GM12892 (cell line): ENCODE measurements around the gene LRP11.

Source experiments
- POLR2A ChIP-seq: IDR thresholded peaks from 2 replicates; pipeline ENCODE4 v1.6.1; 2011; ENCODE audit warnings: low read depth, low read length, control low read depth
- POLR2AphosphoS5 ChIP-seq: IDR thresholded peaks from 2 replicates; pipeline ENCODE4 v1.6.1; 2011; ENCODE audit warnings: low read depth, low read length, control low read depth

DNA sequence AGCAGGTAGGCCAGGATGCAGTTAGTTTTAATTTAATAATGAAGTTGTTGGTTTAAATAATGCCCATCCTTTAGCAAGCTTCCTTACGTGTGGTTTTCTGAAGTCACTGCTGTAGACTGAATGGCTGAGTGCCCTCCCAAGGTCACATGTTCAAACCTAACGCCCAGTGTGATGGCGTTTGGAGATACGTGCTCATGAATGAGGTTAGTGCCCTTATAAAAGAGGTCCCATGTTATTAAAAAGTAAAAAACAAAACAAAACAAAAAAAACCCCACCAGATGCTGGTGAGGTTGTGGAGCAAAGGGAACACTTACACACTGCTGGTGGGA lies 16.3 kb downstream of the LRP11 start:
- TF ChIP-seq POLR2A (no peak), POLR2AphosphoS5 (no peak)
